Bronchial epithelial cell (primary cell): ENCODE data around the gene MRPL17. TPM values are rescaled to one million over a fixed set of nuclear protein-coding genes. Genes with fewer than 3 reads are reported as not detected.
"Not testable (repeated sequence)": the region's sequence is repeated elsewhere in the genome, so short reads cannot be mapped to it uniquely, and the experiment has no call there.

ENCODE experiments used
- DNase-seq: peaks from one replicate; pipeline ENCODE4 v3.0.0-alpha.2; 2010; ENCODE audit warnings: low read depth
- FAIRE-seq: peaks from 2 replicates; lab custom pipeline; 2011; peaks lifted over from hg19 to GRCh38; lab: Jason Lieb, UNC
- H3K27me3 ChIP-seq: 2 replicates; pipeline ENCODE4 v1.5.1; 2011; ENCODE audit warnings: low read length; ENCODE audit not compliant: control insufficient read depth, insufficient read depth
- H3K36me3 ChIP-seq: 2 replicates; pipeline ENCODE4 v1.5.1; 2011; ENCODE audit warnings: low read length; ENCODE audit not compliant: control insufficient read depth, insufficient read depth
- H3K4me3 ChIP-seq: 2 replicates; pipeline ENCODE4 v1.5.1; 2011; ENCODE audit warnings: mild to moderate bottlenecking, low read depth, low read length, control low read depth
- CTCF ChIP-seq: IDR thresholded peaks from 2 replicates; pipeline ENCODE4 v1.5.1; 2011; ENCODE audit warnings: mild to moderate bottlenecking, moderate library complexity, low read length, control low read depth, inconsistent platforms; ENCODE audit not compliant: insufficient read depth, severe bottlenecking
- total RNA-seq: library from RNA; depleted of rRNA; stranded (reverse); fragments of >200 nt; gene quantifications from 2 replicates; pipeline ENCODE4 v1.2.1, GENCODE V29; 2014

The MRPL17 gene
- total RNA-seq, 1 donor from 2014 or later: 63.7 TPM

- no peaks in the 10 kb centered on the region for H3K36me3 ChIP-seq
- FAIRE-seq: no peak
- H3K4me3 ChIP-seq: no peak overlapping the region
- no peak for TF ChIP-seq CTCF
- no peak for DNase-seq
- no peaks in the 10 kb centered on the region for H3K27me3 ChIP-seq
These were observed 4.7 kb upstream of the MRPL17 start for GRCh38 chr11:6687876-6688275.

GRCh38 chr11:6686006-6686405, 2.9 kb upstream of the MRPL17 start:
- no peak for FAIRE-seq
- TF ChIP-seq CTCF: no peak

GRCh38 chr11:6684068-6684467, 928 bp upstream of the MRPL17 start:
- H3K27me3 ChIP-seq, H3K4me3 ChIP-seq, H3K36me3 ChIP-seq, DNase-seq, FAIRE-seq: not testable (repeated sequence)

More at GRCh38 chr11:6686006-6686405, 2.9 kb upstream of the MRPL17 start:
- no peaks in the 10 kb centered on the region for H3K36me3 ChIP-seq
- H3K27me3 ChIP-seq: no peaks in the 10 kb centered on the region
- H3K4me3 ChIP-seq: no peak overlapping the region
- DNase-seq: no peak

- TF ChIP-seq CTCF: no peak
- no peak for FAIRE-seq
- H3K4me3 ChIP-seq: peak overlapping the region; percentile 58
- H3K27me3 ChIP-seq: no peaks in the 10 kb centered on the region
- DNase-seq: peak; percentile 7
- H3K36me3 ChIP-seq: no peaks in the 10 kb centered on the region
These were observed 577 bp downstream of the MRPL17 start for GRCh38 chr11:6682591-6682935.

- TF ChIP-seq CTCF: no peak
- Histone ChIP-seq H3K36me3 (no peaks in the 10 kb centered on the region), H3K27me3 (no peaks in the 10 kb centered on the region), H3K4me3 (peak overlapping the region; percentile 58)
- DNase-seq (no peak), FAIRE-seq (no peak)
These were observed 1.2 kb downstream of the MRPL17 start for GRCh38 chr11:6681949-6682348.

- DNase-seq (no peak), FAIRE-seq (no peak)
- Histone ChIP-seq H3K4me3 (no peak overlapping the region), H3K27me3 (no peaks in the 10 kb centered on the region), H3K36me3 (no peaks in the 10 kb centered on the region)
- no peak for TF ChIP-seq CTCF
These were observed 1.6 kb downstream of the MRPL17 start for GRCh38 chr11:6681505-6681904.
